Fibroblast of pulmonary artery (primary cell): ENCODE results near the gene PTPRG.

Source experiments
- DNase-seq: peaks from one replicate; pipeline ENCODE4 v3.0.0-alpha.2; 2010; ENCODE audit warnings: low read depth
- H3K4me3 ChIP-seq: replicated peaks from 2 replicates; pipeline ENCODE4 v1.5.1; 2011; ENCODE audit warnings: low read depth, mild to moderate bottlenecking, control low read depth, low read length, moderate library complexity
- CTCF ChIP-seq: IDR thresholded peaks from 2 replicates; pipeline ENCODE4 v1.5.1; 2011; ENCODE audit warnings: mild to moderate bottlenecking, control low read depth, low read length, inconsistent platforms; ENCODE audit errors: missing control alignments

The PTPRG gene

DNA sequence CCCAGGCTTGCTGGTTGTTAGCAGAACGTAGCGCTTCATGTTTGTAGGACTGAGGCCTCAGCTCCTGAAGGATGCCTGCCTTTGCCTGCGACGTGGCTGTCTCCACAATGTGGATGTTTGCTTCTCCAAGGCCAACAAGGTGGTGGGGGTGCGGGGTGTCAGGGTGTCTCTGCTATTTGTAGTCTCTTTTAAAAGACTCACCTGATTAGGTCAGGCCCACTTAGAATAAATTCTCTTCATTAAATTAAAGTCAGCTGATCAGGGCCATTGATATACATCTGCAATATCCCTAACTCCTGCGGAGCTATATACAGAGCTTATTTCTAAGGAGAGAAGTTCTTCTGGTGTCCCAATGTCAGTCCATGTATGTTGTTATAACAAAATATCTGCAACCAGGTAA lies 44.8 kb downstream of the PTPRG start:
- TF ChIP-seq CTCF: no peak
- no peak for DNase-seq
- H3K4me3 ChIP-seq: no peak overlapping the region

DNA sequence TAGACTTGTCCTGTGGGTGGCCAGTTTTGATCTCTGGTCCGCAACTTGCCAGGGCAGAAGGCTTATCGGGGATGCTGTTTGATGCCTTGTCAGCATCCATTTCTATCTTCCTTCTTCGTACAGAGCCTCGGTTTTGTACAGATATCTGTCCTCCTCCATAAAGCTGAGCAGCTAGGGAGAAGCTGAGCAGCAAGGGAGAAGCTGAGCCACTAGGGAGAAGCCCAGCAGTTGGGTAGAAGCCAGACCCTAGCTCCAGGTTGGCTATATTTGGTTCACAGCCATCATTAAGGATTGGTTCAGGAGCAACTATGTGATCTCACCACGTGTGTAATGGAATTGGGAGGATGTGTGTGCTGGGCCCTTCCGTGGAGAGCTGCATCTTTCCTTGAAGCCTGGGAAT lies 46.7 kb downstream of the PTPRG start:
- H3K4me3 ChIP-seq: no peak overlapping the region
- no peak for TF ChIP-seq CTCF

GRCh38 chr3:61608711-61609110 lies 47.3 kb downstream of the PTPRG start:
- TF ChIP-seq CTCF: no peak
- H3K4me3 ChIP-seq: no peak overlapping the region
- no peak for DNase-seq

More for the DNA sequence above, 46.7 kb downstream of the PTPRG start:
- no peak for DNase-seq

DNA sequence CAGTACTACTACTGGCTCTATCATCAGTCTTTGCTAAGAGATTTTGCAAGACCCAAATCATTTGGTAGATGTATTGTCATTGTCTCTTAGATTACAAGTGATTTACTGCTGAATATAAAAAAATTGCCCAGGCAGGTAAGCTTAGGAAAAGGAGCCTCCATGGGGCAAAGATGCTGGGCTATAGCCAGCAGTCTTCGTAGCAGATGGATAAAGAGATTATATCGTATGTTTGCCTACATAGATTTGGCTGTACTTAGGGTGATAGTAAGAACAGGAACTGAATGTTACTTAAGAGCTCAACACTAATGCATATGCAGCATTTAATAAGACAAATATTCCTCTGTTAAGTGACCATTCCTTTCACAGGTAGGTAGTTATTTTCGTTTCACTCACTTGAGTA lies 48.9 kb downstream of the PTPRG start:
- no peak for DNase-seq
- TF ChIP-seq CTCF: no peak
- H3K4me3 ChIP-seq: no peak overlapping the region

DNA sequence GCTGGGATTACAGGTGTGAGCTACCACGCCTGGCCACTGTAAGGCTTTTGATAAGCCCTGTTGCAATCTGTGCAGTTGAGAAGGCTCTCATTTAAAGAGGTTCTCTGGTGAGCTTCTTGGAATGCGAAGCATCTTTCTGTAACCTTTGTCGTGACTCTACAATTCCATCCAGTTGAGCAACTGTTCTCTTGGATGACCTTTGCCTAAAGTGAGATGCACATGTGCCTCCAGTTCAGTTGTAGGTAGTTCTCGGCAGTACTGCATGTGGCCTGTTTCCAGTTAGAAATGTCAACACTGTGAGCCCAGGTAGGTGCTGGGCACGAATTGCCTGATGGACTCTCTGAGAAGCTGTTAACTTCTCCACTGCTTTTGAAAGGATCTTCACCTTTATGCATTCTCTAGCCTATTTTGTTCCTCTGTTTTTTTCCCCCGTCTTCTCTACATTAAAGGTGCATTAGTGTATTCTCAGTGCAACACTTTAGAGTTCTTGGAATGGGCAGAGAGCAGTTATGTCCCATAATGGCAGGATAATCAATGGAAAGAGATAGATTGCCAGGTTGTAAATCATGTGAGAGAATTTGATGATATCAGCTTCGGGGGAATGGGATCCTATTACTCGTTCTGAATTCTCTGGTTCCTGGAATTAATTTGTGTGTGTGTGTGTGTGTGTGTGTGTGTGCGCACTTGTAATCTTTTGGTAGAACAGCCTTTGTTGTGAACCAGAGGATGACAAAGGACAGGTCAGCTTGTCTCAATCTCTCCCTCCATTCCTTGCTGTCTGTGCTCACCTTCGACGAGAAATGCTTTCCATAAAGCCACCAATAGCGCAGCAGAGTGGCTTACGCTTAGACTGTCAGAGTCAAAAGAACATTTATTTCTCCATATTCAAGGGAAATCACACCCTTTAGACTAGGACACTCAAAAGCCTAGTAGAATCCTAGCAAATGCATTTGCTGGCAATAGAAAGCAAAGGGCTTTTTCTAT lies 51.1 kb downstream of the PTPRG start:
- no peak for TF ChIP-seq CTCF
- H3K4me3 ChIP-seq: no peak overlapping the region
- peak; percentile 36 for DNase-seq

DNA sequence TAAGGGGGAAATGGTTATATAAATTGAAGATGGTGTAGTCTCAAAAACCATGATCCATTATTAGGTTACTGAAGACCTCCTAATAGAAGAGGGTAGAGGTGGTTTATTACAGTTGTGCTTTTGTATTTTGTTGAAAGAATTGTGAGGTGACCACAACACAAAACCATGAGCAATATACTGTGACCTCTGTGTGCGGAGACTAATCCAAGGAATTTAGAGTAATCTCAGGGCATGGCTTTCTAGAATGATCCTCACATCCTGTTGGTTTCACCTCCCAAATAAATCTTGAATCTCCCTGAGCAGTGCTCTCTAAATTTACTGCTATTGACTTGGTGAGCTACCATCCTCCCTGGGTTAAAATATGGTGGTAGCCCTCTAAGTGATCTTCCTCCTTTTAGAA lies 52.3 kb downstream of the PTPRG start:
- no peak for DNase-seq
- no peak for TF ChIP-seq CTCF

GRCh38 chr3:61615643-61616042 lies 54.3 kb downstream of the PTPRG start:
- no peak for DNase-seq
- no peak overlapping the region for H3K4me3 ChIP-seq
- no peak for TF ChIP-seq CTCF

More for the DNA sequence above, 52.3 kb downstream of the PTPRG start:
- no peak overlapping the region for H3K4me3 ChIP-seq
